Ectodermal cell (in vitro differentiated cells): ENCODE results near the gene SHB.

ENCODE experiments used
- H3K27ac ChIP-seq: 2 replicates; pipeline ENCODE4 v1.7.0; 2013; ENCODE audit warnings: mild to moderate bottlenecking, low read depth, low read length; ENCODE audit not compliant: insufficient read depth, poor library complexity, severe bottlenecking
- H3K27me3 ChIP-seq: 2 replicates; pipeline ENCODE4 v1.7.0; 2013; ENCODE audit warnings: mild to moderate bottlenecking, low read length; ENCODE audit not compliant: insufficient read depth, control insufficient read depth, poor library complexity, severe bottlenecking
- H3K36me3 ChIP-seq: one replicate; pipeline ENCODE4 v1.7.0; 2013; ENCODE audit warnings: low read length; ENCODE audit not compliant: control insufficient read depth, insufficient read depth
- H3K4me1 ChIP-seq: one replicate; pipeline ENCODE4 v1.7.0; 2013; ENCODE audit warnings: low read length; ENCODE audit not compliant: control insufficient read depth, insufficient read depth
- H3K4me3 ChIP-seq: 2 replicates; pipeline ENCODE4 v1.7.0; 2013; ENCODE audit warnings: low read depth, low read length, control low read depth; ENCODE audit not compliant: insufficient read depth
- H3K9me3 ChIP-seq: 2 replicates; pipeline ENCODE4 v1.7.0; 2013; ENCODE audit warnings: mild to moderate bottlenecking, low read length, moderate library complexity; ENCODE audit not compliant: control insufficient read depth
- WGBS, 2 experiments: methylation state at CpG; one replicate each; pipeline ENCODE4 v1.1.7; 2013; ENCODE audit warnings: missing lambda C conversion rate in 2 of 2; 5-methylcytosine and 5-hydroxymethylcytosine counted together

The SHB gene

GRCh38 chr9:38015266-38015665 is 53.8 kb downstream of the SHB start:
- no peak overlapping the region for H3K4me3 ChIP-seq
- 45 to 56% methylated on average over 4 of the region's 4 CpGs for WGBS, 2 experiments
- no peaks in the 10 kb centered on the region for H3K9me3 ChIP-seq
- no peaks in the 10 kb centered on the region for H3K27me3 ChIP-seq
- no peak overlapping the region for H3K27ac ChIP-seq
- H3K36me3 ChIP-seq = no peaks in the 10 kb centered on the region
- H3K4me1 ChIP-seq = peaks cover 59% of the 10 kb centered on the region

GRCh38 chr9:38012767-38013450 is 56.1 kb downstream of the SHB start:
- H3K4me1 ChIP-seq = peaks cover 51% of the 10 kb centered on the region
- WGBS, 2 experiments = 82 to 87% methylated on average over 8 of the region's 9 CpGs
- no peak overlapping the region for H3K4me3 ChIP-seq
- no peaks in the 10 kb centered on the region for H3K36me3 ChIP-seq
- no peaks in the 10 kb centered on the region for H3K9me3 ChIP-seq
- H3K27me3 ChIP-seq = no peaks in the 10 kb centered on the region
- H3K27ac ChIP-seq = no peak overlapping the region

GRCh38 chr9:38011991-38012390 is 57.0 kb downstream of the SHB start:
- Histone ChIP-seq H3K9me3 (no peaks in the 10 kb centered on the region), H3K27ac (no peak overlapping the region), H3K4me1 (peaks cover 48% of the 10 kb centered on the region), H3K27me3 (no peaks in the 10 kb centered on the region), H3K36me3 (no peaks in the 10 kb centered on the region), H3K4me3 (no peak overlapping the region)
- 72 to 75% methylated on average over 5 of the region's 5 CpGs for whole genome bisulfite sequencing, 2 experiments

- no peaks in the 10 kb centered on the region for H3K27me3 ChIP-seq
- H3K36me3 ChIP-seq = no peaks in the 10 kb centered on the region
- no peaks in the 10 kb centered on the region for H3K9me3 ChIP-seq
- H3K27ac ChIP-seq = no peak overlapping the region
- H3K4me1 ChIP-seq = peaks cover 41% of the 10 kb centered on the region
- no peak overlapping the region for H3K4me3 ChIP-seq
- 92 to 93% methylated on average over 7 of the region's 7 CpGs for WGBS, 2 experiments
Observed at GRCh38 chr9:38010918-38011704, 57.9 kb downstream of the SHB start.

- Histone ChIP-seq H3K27ac (no peak overlapping the region), H3K4me1 (peaks cover 36% of the 10 kb centered on the region), H3K4me3 (no peak overlapping the region), H3K27me3 (no peaks in the 10 kb centered on the region), H3K9me3 (no peaks in the 10 kb centered on the region), H3K36me3 (no peaks in the 10 kb centered on the region)
- 86 to 88% methylated on average over 4 of the region's 4 CpGs for WGBS, 2 experiments
Observed at GRCh38 chr9:38009990-38010389, 59.0 kb downstream of the SHB start.

- Histone ChIP-seq H3K4me1 (peaks cover 26% of the 10 kb centered on the region), H3K36me3 (no peaks in the 10 kb centered on the region), H3K27me3 (no peaks in the 10 kb centered on the region), H3K27ac (no peak overlapping the region), H3K4me3 (no peak overlapping the region), H3K9me3 (no peaks in the 10 kb centered on the region)
- 91 to 94% methylated on average over 5 of the region's 5 CpGs for WGBS, 2 experiments
Observed at GRCh38 chr9:38009035-38009501, 60.0 kb downstream of the SHB start.

- H3K4me3 ChIP-seq = no peak overlapping the region
- H3K27ac ChIP-seq = no peak overlapping the region
- WGBS, 2 experiments = 47 to 56% methylated on average over 9 to 10 of the region's 10 CpGs
- H3K36me3 ChIP-seq = no peaks in the 10 kb centered on the region
- no peaks in the 10 kb centered on the region for H3K9me3 ChIP-seq
- no peaks in the 10 kb centered on the region for H3K27me3 ChIP-seq
- peaks cover 22% of the 10 kb centered on the region for H3K4me1 ChIP-seq
Observed at GRCh38 chr9:38008168-38009034, 60.6 kb downstream of the SHB start.

GRCh38 chr9:38007016-38007415 is 62.0 kb downstream of the SHB start:
- H3K27ac ChIP-seq = no peak overlapping the region
- no peaks in the 10 kb centered on the region for H3K9me3 ChIP-seq
- H3K27me3 ChIP-seq = no peaks in the 10 kb centered on the region
- peaks cover 20% of the 10 kb centered on the region for H3K4me1 ChIP-seq
- no peak overlapping the region for H3K4me3 ChIP-seq
- WGBS, 2 experiments = 83 to 93% methylated on average over 5 of the region's 5 CpGs
- H3K36me3 ChIP-seq = no peaks in the 10 kb centered on the region

GRCh38 chr9:38006163-38006562 is 62.9 kb downstream of the SHB start:
- no peak overlapping the region for H3K4me3 ChIP-seq
- no peaks in the 10 kb centered on the region for H3K9me3 ChIP-seq
- 90 to 95% methylated on average over 7 of the region's 7 CpGs for WGBS, 2 experiments
- peaks cover 16% of the 10 kb centered on the region for H3K4me1 ChIP-seq
- H3K27ac ChIP-seq = no peak overlapping the region
- no peaks in the 10 kb centered on the region for H3K27me3 ChIP-seq
- H3K36me3 ChIP-seq = no peaks in the 10 kb centered on the region
